ENCODE measurements around the gene TLCD3B. TPM values are rescaled to one million over a fixed set of nuclear protein-coding genes. Genes with fewer than 3 reads are reported as not detected.

The TLCD3B gene
- total and polyA plus RNA-seq, 9 of the 15 experiments (the other 6 are each of a cell fraction or from before 2014, with no cell fraction given): 0.10 to 0.52 (median 0.23) TPM; not detected in 4

- peak in 1 of 2 experiments; percentile 75; a peak in 2 of 4 replicates for TF ChIP-seq SRF (CRISPR knock-in tag; IDR thresholded peaks at IDR 0.05)
- no peak for TF ChIP-seq RHOXF2B (CRISPR knock-in tag; conservative IDR thresholded peaks at IDR 0.05)
- peak; percentile 60 to 88 for TF ChIP-seq MNT (conservative IDR thresholded peaks at IDR 0.05)
- TF ChIP-seq, protein P1, sequence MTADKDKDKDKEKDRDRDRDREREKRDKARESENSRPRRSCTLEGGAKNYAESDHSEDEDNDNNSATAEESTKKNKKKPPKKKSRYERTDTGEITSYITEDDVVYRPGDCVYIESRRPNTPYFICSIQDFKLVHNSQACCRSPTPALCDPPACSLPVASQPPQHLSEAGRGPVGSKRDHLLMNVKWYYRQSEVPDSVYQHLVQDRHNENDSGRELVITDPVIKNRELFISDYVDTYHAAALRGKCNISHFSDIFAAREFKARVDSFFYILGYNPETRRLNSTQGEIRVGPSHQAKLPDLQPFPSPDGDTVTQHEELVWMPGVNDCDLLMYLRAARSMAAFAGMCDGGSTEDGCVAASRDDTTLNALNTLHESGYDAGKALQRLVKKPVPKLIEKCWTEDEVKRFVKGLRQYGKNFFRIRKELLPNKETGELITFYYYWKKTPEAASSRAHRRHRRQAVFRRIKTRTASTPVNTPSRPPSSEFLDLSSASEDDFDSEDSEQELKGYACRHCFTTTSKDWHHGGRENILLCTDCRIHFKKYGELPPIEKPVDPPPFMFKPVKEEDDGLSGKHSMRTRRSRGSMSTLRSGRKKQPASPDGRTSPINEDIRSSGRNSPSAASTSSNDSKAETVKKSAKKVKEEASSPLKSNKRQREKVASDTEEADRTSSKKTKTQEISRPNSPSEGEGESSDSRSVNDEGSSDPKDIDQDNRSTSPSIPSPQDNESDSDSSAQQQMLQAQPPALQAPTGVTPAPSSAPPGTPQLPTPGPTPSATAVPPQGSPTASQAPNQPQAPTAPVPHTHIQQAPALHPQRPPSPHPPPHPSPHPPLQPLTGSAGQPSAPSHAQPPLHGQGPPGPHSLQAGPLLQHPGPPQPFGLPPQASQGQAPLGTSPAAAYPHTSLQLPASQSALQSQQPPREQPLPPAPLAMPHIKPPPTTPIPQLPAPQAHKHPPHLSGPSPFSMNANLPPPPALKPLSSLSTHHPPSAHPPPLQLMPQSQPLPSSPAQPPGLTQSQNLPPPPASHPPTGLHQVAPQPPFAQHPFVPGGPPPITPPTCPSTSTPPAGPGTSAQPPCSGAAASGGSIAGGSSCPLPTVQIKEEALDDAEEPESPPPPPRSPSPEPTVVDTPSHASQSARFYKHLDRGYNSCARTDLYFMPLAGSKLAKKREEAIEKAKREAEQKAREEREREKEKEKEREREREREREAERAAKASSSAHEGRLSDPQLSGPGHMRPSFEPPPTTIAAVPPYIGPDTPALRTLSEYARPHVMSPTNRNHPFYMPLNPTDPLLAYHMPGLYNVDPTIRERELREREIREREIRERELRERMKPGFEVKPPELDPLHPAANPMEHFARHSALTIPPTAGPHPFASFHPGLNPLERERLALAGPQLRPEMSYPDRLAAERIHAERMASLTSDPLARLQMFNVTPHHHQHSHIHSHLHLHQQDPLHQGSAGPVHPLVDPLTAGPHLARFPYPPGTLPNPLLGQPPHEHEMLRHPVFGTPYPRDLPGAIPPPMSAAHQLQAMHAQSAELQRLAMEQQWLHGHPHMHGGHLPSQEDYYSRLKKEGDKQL (CRISPR knock-in tag; IDR thresholded peaks at IDR 0.05; ENCODE audit: borderline replicate concordance): peak; percentile 89
- 0 out of 2 replicates have a peak, but pooled peaks have one; percentile 53 for TF ChIP-seq NR1H2 (CRISPR knock-in tag; IDR thresholded peaks at IDR 0.05)
- TF ChIP-seq DEAF1 (CRISPR knock-in tag; IDR thresholded peaks at IDR 0.05): no peak
- no peak for TF ChIP-seq CLOCK (CRISPR knock-in tag; IDR thresholded peaks at IDR 0.05; ENCODE audit: borderline replicate concordance)
- TF ChIP-seq RCOR1 (IDR thresholded peaks at IDR 0.05; ENCODE audit: borderline replicate concordance in 1 of 2, low read depth in 2 of 2, low read length in 2 of 2): peak; percentile 26 to 91; a peak in 3 of 4 replicates
- TF ChIP-seq PCBP1 (IDR thresholded peaks at IDR 0.05; ENCODE audit: low read depth, low read length, poor library complexity, severe bottlenecking): peak; percentile 76
- TF ChIP-seq PHF21A (IDR thresholded peaks at IDR 0.05; ENCODE audit: borderline replicate concordance, low read depth): no peak
- peak; percentile 61 for TF ChIP-seq RBBP5 (IDR thresholded peaks at IDR 0.05; ENCODE audit: borderline replicate concordance, insufficient read depth, low read length, poor library complexity, severe bottlenecking)
- peak; percentile 42; the same call in 1 of the 2 replicates for TF ChIP-seq TCF3 (CRISPR knock-in tag; IDR thresholded peaks at IDR 0.05)
Measured at GRCh38 chr16:30052671-30053372, 21.8 kb upstream of the TLCD3B start (continued).

Measured in K562 (cell line).